ENCODE measurements around the gene RPL36A. TPM values are rescaled to one million over a fixed set of nuclear protein-coding genes. Genes with fewer than 3 reads are reported as not detected.

The RPL36A gene
- polyA plus RNA-seq (2013, experiment 1 of 4), result 2,488 TPM
- 2,299 TPM for polyA plus RNA-seq (2013, experiment 2 of 4)
- polyA plus RNA-seq (2013, experiment 3 of 4), result 2,315 TPM
- 2,702 TPM for polyA plus RNA-seq (2013, experiment 4 of 4)

DNA sequence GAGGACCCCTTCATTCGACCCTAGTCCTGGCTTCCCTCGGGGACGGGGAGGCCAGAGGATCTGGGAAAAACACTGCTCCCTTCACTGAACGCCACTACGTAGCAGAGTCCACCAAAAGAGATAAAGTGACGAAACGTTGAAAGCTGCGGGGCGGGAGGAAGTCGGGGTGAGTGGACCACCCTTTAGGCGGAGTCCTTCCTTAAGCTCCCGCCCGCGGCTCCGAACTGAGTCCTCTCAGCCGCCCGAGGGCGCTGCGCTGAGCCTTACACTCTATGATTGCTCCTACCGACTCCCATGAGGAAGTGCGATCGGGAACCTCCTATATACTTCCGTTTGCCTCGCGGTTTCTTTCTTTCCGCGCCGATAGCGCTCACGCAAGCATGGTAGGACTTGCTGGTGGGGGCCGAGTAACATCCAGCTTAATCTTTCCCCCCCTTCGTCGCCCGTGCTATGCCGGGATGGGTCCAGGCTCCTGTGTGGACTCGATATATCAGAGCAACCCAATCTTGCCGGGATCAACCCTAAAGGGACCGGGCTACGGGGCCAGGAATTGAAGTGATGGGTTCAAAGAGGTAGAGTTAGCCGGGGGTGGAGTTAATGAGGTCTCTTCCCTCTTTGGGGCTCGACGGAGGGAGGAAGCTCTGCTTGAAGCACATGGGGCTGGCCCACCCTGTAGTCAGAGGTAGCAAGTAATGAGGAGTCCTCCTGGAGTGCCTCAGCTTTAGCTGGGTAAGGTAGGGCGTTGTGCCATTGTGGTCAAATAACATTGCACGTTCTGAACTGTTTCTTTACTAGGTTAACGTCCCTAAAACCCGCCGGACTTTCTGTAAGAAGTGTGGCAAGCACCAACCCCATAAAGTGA lies at the start of gene RPL36A:
Gene RPL36A (plus strand): TSS at position 348 of the 862 bp plus-strand sequence. CDS start 33 bp downstream, at position 381.
- Histone ChIP-seq H3K27me3 (ENCODE audit: control insufficient read depth, insufficient read depth, low read length, poor library complexity, severe bottlenecking) (no peaks in the 10 kb centered on the region), H3K4me1 (ENCODE audit: control insufficient read depth, insufficient read depth, low read length) (no peaks in the 10 kb centered on the region), H3K4me3 (ENCODE audit: insufficient read depth, low read depth, low read length) (peak within 1 kb of the TSS; percentile 68), H3K27ac (ENCODE audit: insufficient read depth, low read depth, low read length, poor library complexity, severe bottlenecking) (peak within 1 kb of the TSS; percentile 77), H3K36me3 (ENCODE audit: control insufficient read depth, insufficient read depth, low read length) (no peaks in the 10 kb centered on the region), H3K9me3 (ENCODE audit: control insufficient read depth, low read length) (no peaks in the 10 kb centered on the region)
- 0 to 1% methylated on average over 47 of the region's 47 CpGs for WGBS, 2 experiments

DNA sequence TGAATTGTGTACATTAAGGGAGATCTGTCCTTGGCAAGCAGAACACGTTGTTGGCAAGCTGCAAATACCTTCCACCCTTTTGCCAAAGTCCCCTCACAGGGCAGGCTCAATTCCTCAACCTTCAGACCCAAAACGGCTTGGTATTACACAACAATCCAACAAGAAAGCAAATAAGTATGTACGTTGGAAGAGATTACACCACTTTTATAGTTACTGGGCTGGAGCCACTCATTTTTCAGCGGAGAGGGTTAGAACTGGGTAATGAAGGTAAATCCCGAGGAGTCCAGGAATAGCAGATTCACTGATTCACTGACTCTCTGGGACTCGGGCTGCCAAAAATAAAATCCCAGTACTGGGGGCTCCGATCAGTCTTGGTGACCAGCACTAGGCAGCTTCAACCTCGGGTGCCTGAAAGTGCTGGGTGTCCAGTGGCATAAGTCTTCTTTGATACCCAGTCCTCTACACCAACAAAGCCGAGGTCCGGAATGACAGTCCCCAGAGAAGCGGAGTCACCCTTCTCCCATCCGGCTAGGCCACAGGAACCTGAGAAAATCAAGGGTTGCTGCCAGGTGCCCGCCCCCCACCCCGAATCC lies 42.9 kb upstream of the RPL36A start:
- peak overlapping the region; percentile 69 for H3K4me3 ChIP-seq (ENCODE audit: insufficient read depth, low read depth, low read length)
- H3K27ac ChIP-seq (ENCODE audit: insufficient read depth, low read depth, low read length, poor library complexity, severe bottlenecking), result no peak overlapping the region
- no peaks in the 10 kb centered on the region for H3K36me3 ChIP-seq (ENCODE audit: control insufficient read depth, insufficient read depth, low read length)
- H3K27me3 ChIP-seq (ENCODE audit: control insufficient read depth, insufficient read depth, low read length, poor library complexity, severe bottlenecking), result no peaks in the 10 kb centered on the region
- H3K4me1 ChIP-seq (ENCODE audit: control insufficient read depth, insufficient read depth, low read length), result no peaks in the 10 kb centered on the region
- no peaks in the 10 kb centered on the region for H3K9me3 ChIP-seq (ENCODE audit: control insufficient read depth, low read length)
- WGBS, 2 experiments, result 1% methylated on average over 11 to 14 of the region's 14 CpGs

DNA sequence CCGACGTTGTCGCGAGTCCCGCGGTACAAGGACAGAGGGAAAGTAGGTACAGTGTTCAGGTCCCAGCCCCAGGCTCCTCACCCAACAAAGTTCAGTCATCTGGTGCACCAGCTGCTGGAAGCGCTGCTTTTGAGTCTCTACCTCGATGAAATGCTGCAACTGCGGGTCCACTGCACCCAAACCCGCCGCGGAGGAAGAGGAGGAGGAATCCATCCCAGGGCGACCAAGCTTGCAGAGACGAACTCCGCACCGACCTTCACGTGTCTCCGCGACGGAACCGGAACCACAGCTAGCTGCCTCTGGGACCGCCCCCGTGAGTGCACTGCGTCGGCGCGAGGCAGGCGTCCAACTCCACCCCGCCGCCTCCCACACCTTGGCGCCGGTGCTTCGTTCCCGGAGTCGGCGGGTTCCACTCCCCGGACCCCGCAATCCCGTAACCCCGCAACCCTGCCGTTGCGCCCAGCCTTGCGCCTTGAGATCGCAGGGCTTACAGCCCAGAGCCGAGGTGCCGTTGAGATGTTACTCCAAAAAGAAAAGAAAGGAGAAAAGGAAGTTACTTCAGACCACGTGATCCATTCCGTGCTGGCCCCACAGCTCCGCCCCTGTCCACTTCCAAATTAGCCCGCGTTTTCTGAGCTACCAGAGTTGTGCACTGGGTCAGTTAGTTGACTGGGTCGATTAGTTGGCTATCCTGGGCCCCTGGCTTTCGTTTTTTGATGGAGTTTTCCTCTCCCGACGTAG lies 42.2 kb upstream of the RPL36A start, which contains the start of gene TIMM8A:
Gene TIMM8A (minus strand): TSS at position 291 of the 741 bp plus-strand sequence. CDS start 78 bp downstream, at position 213.
- no peaks in the 10 kb centered on the region for H3K9me3 ChIP-seq (ENCODE audit: control insufficient read depth, low read length)
- 0% methylated on average over 54 to 55 of the region's 55 CpGs for WGBS, 2 experiments
- H3K4me3 ChIP-seq (ENCODE audit: insufficient read depth, low read depth, low read length), result peak within 1 kb of the TSS; percentile 69
- H3K36me3 ChIP-seq (ENCODE audit: control insufficient read depth, insufficient read depth, low read length), result no peaks in the 10 kb centered on the region
- no peak within 1 kb of the TSS for H3K27ac ChIP-seq (ENCODE audit: insufficient read depth, low read depth, low read length, poor library complexity, severe bottlenecking)
- no peaks in the 10 kb centered on the region for H3K4me1 ChIP-seq (ENCODE audit: control insufficient read depth, insufficient read depth, low read length)
- H3K27me3 ChIP-seq (ENCODE audit: control insufficient read depth, insufficient read depth, low read length, poor library complexity, severe bottlenecking), result no peaks in the 10 kb centered on the region

DNA sequence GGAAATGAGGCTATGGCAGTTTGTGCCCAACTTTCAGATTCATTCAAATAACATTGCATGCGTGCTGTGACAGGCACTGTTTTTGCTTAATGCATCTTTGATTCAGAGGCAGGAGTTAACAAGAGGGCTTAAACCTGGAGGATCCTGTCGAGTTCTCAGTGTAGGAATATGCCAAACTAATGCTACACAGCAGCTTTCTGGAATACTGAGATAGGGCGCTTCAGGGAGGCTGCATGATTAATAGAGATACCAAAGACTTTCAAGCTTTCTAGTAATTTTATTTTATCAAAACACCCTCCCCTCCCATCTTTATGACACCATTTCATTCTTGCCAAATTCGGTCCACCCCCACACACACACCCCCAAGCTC lies 41.6 kb upstream of the RPL36A start:
- Histone ChIP-seq H3K4me3 (ENCODE audit: insufficient read depth, low read depth, low read length) (peak overlapping the region; percentile 69), H3K36me3 (ENCODE audit: control insufficient read depth, insufficient read depth, low read length) (no peaks in the 10 kb centered on the region), H3K9me3 (ENCODE audit: control insufficient read depth, low read length) (no peaks in the 10 kb centered on the region), H3K27me3 (ENCODE audit: control insufficient read depth, insufficient read depth, low read length, poor library complexity, severe bottlenecking) (no peaks in the 10 kb centered on the region), H3K27ac (ENCODE audit: insufficient read depth, low read depth, low read length, poor library complexity, severe bottlenecking) (no peak overlapping the region), H3K4me1 (ENCODE audit: control insufficient read depth, insufficient read depth, low read length) (no peaks in the 10 kb centered on the region)
- WGBS, 2 experiments, result 45 to 53% methylated on average over 3 to 4 of the region's 4 CpGs

DNA sequence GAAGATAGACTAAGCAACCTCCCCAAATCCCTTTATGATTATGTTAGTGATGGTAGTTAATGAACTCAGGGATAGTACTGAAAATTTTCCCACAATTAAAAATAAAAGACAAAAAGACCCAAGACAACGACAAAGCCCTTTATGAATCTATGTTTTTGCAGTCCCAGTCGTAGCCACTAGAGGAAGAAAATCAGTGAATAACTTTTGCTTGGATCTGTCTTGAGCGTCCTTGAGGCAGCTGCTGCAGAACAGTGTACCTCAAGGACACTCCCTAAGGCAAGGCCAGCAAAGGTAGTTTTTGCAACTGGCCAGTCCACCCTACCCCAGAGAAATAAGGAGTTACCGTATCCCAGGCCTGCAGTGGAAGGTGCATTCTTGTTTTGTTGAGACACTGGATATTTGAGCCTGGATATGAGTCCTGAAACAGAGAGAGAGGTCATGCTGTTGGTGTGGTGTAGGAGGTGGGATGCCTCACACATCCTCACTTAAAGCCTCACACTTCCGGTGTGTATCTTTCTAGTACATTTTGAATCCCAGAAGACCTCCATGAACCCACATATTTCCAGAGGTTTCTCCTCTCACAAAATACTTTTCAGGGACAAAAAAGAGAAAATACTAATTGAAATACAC lies 33.5 kb upstream of the RPL36A start:
- H3K9me3 ChIP-seq (ENCODE audit: control insufficient read depth, low read length), result no peaks in the 10 kb centered on the region
- no peaks in the 10 kb centered on the region for H3K36me3 ChIP-seq (ENCODE audit: control insufficient read depth, insufficient read depth, low read length)
- WGBS, 2 experiments, result 38 to 46% methylated on average over 5 of the region's 5 CpGs
- no peaks in the 10 kb centered on the region for H3K27me3 ChIP-seq (ENCODE audit: control insufficient read depth, insufficient read depth, low read length, poor library complexity, severe bottlenecking)
- no peak overlapping the region for H3K4me3 ChIP-seq (ENCODE audit: insufficient read depth, low read depth, low read length)
- H3K27ac ChIP-seq (ENCODE audit: insufficient read depth, low read depth, low read length, poor library complexity, severe bottlenecking), result no peak overlapping the region
- H3K4me1 ChIP-seq (ENCODE audit: control insufficient read depth, insufficient read depth, low read length), result no peaks in the 10 kb centered on the region

DNA sequence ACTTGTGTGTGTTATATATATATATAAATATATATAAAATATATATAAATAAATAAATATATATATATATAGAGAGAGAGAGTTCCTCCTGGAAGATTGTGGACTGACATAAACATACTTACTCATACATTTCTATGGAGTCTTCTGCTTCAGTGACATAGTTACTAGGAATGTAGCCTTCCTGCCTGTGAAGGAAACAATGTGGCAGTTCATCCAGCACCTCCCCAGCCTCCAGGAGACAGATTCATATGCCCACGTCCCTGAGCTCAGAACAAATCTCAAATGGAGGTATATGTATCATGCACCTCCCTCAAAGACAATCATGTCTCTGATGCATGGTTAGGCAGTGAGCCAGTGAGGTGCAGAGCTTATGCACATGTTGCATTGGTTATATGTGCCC lies 30.8 kb upstream of the RPL36A start:
- WGBS, 2 experiments, result 70 to 88% methylated on average over 1 of the region's 1 CpG
- Histone ChIP-seq H3K4me3 (ENCODE audit: insufficient read depth, low read depth, low read length) (no peak overlapping the region), H3K36me3 (ENCODE audit: control insufficient read depth, insufficient read depth, low read length) (no peaks in the 10 kb centered on the region), H3K27me3 (ENCODE audit: control insufficient read depth, insufficient read depth, low read length, poor library complexity, severe bottlenecking) (no peaks in the 10 kb centered on the region), H3K4me1 (ENCODE audit: control insufficient read depth, insufficient read depth, low read length) (no peaks in the 10 kb centered on the region), H3K9me3 (ENCODE audit: control insufficient read depth, low read length) (no peaks in the 10 kb centered on the region), H3K27ac (ENCODE audit: insufficient read depth, low read depth, low read length, poor library complexity, severe bottlenecking) (no peak overlapping the region)

DNA sequence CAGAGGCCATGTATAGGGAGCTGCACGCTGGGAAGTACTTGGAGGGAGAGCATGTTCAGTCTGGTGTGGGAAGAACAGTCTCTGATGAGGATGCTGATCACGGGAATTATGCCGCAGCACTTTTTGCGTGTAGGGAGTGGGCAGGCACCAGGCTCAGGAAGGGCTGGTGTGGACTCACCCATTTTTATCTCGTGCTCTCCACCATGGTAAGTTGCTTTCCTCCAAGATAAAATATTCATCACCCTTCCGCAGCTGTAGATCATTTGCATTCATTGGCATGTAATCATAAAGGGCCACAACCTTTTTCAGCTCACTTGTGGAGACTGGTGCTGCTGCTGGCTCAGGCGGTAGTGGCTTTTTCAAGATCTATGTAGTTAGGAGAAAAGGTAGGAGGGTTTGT lies 30.4 kb upstream of the RPL36A start:
- H3K4me3 ChIP-seq (ENCODE audit: insufficient read depth, low read depth, low read length), result no peak overlapping the region
- H3K9me3 ChIP-seq (ENCODE audit: control insufficient read depth, low read length), result no peaks in the 10 kb centered on the region
- no peak overlapping the region for H3K27ac ChIP-seq (ENCODE audit: insufficient read depth, low read depth, low read length, poor library complexity, severe bottlenecking)
- 91% methylated on average over 6 of the region's 7 CpGs for WGBS, 2 experiments
- no peaks in the 10 kb centered on the region for H3K27me3 ChIP-seq (ENCODE audit: control insufficient read depth, insufficient read depth, low read length, poor library complexity, severe bottlenecking)
- H3K36me3 ChIP-seq (ENCODE audit: control insufficient read depth, insufficient read depth, low read length), result no peaks in the 10 kb centered on the region
- H3K4me1 ChIP-seq (ENCODE audit: control insufficient read depth, insufficient read depth, low read length), result no peaks in the 10 kb centered on the region

DNA sequence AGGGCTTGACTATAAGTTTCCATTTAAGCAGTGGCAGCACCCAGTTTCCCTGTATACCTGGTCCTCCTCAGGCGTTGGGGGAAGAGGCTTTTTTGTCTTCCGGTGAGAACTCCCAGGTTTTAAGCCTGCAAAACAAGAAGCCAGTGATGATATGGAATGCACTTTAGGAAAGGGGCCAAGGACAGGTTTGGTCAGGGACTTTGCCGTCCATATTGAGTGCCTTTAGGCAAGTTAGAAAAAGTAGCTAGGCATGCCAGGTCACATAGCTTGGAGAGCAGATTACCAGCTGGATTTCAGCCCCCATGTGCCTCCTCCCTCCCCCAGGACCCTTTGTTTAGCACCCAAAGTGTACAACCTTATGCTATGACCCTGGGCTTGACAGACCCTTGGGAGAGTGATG lies 28.7 kb upstream of the RPL36A start:
- no peak overlapping the region for H3K27ac ChIP-seq (ENCODE audit: insufficient read depth, low read depth, low read length, poor library complexity, severe bottlenecking)
- H3K4me3 ChIP-seq (ENCODE audit: insufficient read depth, low read depth, low read length), result no peak overlapping the region
- no peaks in the 10 kb centered on the region for H3K4me1 ChIP-seq (ENCODE audit: control insufficient read depth, insufficient read depth, low read length)
- no peaks in the 10 kb centered on the region for H3K9me3 ChIP-seq (ENCODE audit: control insufficient read depth, low read length)
- no peaks in the 10 kb centered on the region for H3K27me3 ChIP-seq (ENCODE audit: control insufficient read depth, insufficient read depth, low read length, poor library complexity, severe bottlenecking)
- WGBS, 2 experiments, result 91 to 94% methylated on average over 3 of the region's 3 CpGs
- no peaks in the 10 kb centered on the region for H3K36me3 ChIP-seq (ENCODE audit: control insufficient read depth, insufficient read depth, low read length)

GRCh38 chrX:101362757-101363156 lies 28.1 kb upstream of the RPL36A start:
- H3K27ac ChIP-seq (ENCODE audit: insufficient read depth, low read depth, low read length, poor library complexity, severe bottlenecking), result no peak overlapping the region
- no peaks in the 10 kb centered on the region for H3K9me3 ChIP-seq (ENCODE audit: control insufficient read depth, low read length)
- H3K4me3 ChIP-seq (ENCODE audit: insufficient read depth, low read depth, low read length), result no peak overlapping the region

More at GRCh38 chrX:101362757-101363156, 28.1 kb upstream of the RPL36A start:
- Histone ChIP-seq H3K4me1 (ENCODE audit: control insufficient read depth, insufficient read depth, low read length) (no peaks in the 10 kb centered on the region), H3K27me3 (ENCODE audit: control insufficient read depth, insufficient read depth, low read length, poor library complexity, severe bottlenecking) (no peaks in the 10 kb centered on the region), H3K36me3 (ENCODE audit: control insufficient read depth, insufficient read depth, low read length) (no peaks in the 10 kb centered on the region)
